HepG2 (cell line): Measurements from ENCODE around the gene GRM2. TPM values are rescaled to one million over a fixed set of nuclear protein-coding genes. Genes with fewer than 3 reads are reported as not detected.

Source experiments
- FOXM1 ChIP-seq: sonication (generic); formaldehyde crosslinking; IDR thresholded peaks from 2 replicates; pipeline ENCODE4 v1.5.0; 2020; ENCODE audit warnings: missing genetic modification reagents
- HOXA5 ChIP-seq: sonication (generic); formaldehyde crosslinking; IDR thresholded peaks from 2 replicates; pipeline ENCODE4 v1.4.0; 2020; ENCODE audit warnings: missing genetic modification reagents
- HOXA9 ChIP-seq: sonication (generic); formaldehyde crosslinking; IDR thresholded peaks from 2 replicates; pipeline ENCODE4 v1.8.1; 2022; ENCODE audit warnings: missing genetic modification reagents, mild to moderate bottlenecking, moderate library complexity, borderline replicate concordance
- PAX8 ChIP-seq: sonication (generic); formaldehyde crosslinking; IDR thresholded peaks from 2 replicates; pipeline ENCODE4 v1.8.0; 2022; ENCODE audit warnings: mild to moderate bottlenecking, missing genetic modification reagents, borderline replicate concordance
- TEAD2 ChIP-seq: sonication (generic); formaldehyde crosslinking; IDR thresholded peaks from 2 replicates; pipeline ENCODE4 v1.9.0; 2021; ENCODE audit warnings: missing genetic modification reagents
- TMF1 ChIP-seq: sonication (generic); formaldehyde crosslinking; IDR thresholded peaks from 2 replicates; pipeline ENCODE4 v1.8.1; 2022; ENCODE audit warnings: low read depth, missing genetic modification reagents
- ZFP37 ChIP-seq: sonication (generic); formaldehyde crosslinking; IDR thresholded peaks from 2 replicates; pipeline ENCODE4 v1.4.0; 2020; ENCODE audit warnings: missing genetic modification reagents, borderline replicate concordance
- ZNF251 ChIP-seq: sonication (generic); formaldehyde crosslinking; IDR thresholded peaks from 2 replicates; pipeline ENCODE4 v1.9.0; 2021; ENCODE audit warnings: mild to moderate bottlenecking, missing genetic modification reagents
- ZNF350 ChIP-seq: sonication (generic); formaldehyde crosslinking; IDR thresholded peaks from 2 replicates; pipeline ENCODE4 v1.4.0; 2020; ENCODE audit warnings: mild to moderate bottlenecking, low read depth, missing genetic modification reagents, borderline replicate concordance
- polyA plus RNA-seq, 8 experiments: library from polyadenylated mRNA; depleted of rRNA in 3 of 8; stranded (reverse) in 7 of 8; unstranded in 1 of 8; fragments of >200 nt; fragmentation: Illumina TruSeq in 4 of 8; extraction: Trizol in 4 of 8; gene quantifications; 2 replicates each; pipeline versions ENCODE4 v1.2.1 to v1.2.3, GENCODE V29; 2011 to 2016; ENCODE audit warnings: low read depth in 4 of 8, missing spikeins in 1 of 8, mixed read lengths in 1 of 8; ENCODE audit not compliant: insufficient read depth in 1 of 8
- total RNA-seq, 5 experiments: library from RNA; depleted of rRNA; stranded (reverse); fragments of >200 nt; fragmentation: Illumina TruSeq; extraction: Trizol; gene quantifications; 2 replicates each; pipeline ENCODE4 v1.2.3, GENCODE V29; 2016; ENCODE audit warnings: low read depth in 1 of 5
- TF ChIP-seq, protein P1 (sequence below): sonication (generic); formaldehyde crosslinking; IDR thresholded peaks from 2 replicates; pipeline ENCODE4 v1.9.0; 2021; ENCODE audit warnings: missing genetic modification reagents, borderline replicate concordance
- TF ChIP-seq, protein P2 (sequence below), 2 experiments: IDR thresholded peaks; 2 replicates each; pipeline ENCODE4 v1.6.1; 2011 to 2012; ENCODE audit warnings: low read length in 2 of 2, borderline replicate concordance in 1 of 2, low read depth in 1 of 2, mild to moderate bottlenecking in 1 of 2, moderate library complexity in 1 of 2
- TF ChIP-seq, protein P3 (sequence below): sonication (generic); formaldehyde crosslinking; IDR thresholded peaks from 2 replicates; pipeline ENCODE4 v1.4.0; 2020; ENCODE audit warnings: missing genetic modification reagents
- TF ChIP-seq, protein P4 (sequence below): sonication (generic); formaldehyde crosslinking; IDR thresholded peaks from 2 replicates; pipeline ENCODE4 v1.4.0; 2020; ENCODE audit warnings: missing genetic modification reagents

The GRM2 gene
- total and polyA plus RNA-seq, 2 of the 13 experiments (the other 11 are each of a cell fraction or from before 2014, with no cell fraction given): 0.04 to 0.07 TPM

DNA sequence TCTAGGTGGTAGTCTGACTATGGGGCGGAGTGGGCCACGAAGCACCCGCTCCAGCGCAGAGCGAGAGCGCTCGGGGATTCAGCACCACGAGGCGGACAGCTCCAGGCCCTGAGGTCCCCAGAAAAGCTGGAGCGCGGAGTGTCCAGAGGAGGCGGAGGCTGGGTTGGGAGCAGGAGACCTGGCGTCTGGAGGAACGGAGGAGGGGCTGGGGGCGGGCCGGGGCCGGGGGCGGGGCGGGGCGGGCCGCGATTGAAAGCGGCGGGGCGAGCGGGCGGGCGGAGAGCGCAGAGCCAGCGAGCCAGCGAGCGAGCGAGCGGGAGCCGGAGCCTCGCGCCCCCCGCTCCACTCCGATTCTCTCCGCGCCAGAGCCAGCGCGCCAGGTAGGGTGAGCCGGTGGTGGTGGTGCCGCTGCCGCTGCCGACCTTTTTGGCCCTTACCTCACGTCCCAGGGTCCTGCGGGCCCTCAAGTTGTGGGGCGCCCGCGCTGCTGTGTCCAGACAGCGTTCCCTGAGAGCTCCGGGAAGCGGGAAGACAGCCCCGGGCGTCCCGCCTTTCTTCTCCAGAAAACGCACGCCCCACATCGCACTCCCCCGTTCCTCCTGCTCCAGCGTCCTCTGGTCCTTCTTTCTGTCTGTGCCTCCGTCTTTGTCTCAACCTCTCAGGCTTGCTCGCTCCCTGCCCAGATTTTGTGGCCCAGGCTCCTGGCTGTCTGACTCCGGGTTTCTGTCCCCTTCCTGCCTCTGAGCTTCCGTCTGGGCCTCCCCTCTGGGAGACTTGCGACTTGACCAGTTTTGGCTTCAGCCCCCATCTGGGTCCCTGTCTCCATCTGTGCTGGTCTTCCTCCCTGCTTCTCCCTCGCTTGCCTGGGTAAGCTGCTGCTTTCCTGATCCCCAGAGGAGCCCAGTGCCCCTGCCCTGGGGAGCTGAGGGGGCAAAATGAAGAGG lies at the start of gene GRM2 (continued):
- TF ChIP-seq, protein P1, sequence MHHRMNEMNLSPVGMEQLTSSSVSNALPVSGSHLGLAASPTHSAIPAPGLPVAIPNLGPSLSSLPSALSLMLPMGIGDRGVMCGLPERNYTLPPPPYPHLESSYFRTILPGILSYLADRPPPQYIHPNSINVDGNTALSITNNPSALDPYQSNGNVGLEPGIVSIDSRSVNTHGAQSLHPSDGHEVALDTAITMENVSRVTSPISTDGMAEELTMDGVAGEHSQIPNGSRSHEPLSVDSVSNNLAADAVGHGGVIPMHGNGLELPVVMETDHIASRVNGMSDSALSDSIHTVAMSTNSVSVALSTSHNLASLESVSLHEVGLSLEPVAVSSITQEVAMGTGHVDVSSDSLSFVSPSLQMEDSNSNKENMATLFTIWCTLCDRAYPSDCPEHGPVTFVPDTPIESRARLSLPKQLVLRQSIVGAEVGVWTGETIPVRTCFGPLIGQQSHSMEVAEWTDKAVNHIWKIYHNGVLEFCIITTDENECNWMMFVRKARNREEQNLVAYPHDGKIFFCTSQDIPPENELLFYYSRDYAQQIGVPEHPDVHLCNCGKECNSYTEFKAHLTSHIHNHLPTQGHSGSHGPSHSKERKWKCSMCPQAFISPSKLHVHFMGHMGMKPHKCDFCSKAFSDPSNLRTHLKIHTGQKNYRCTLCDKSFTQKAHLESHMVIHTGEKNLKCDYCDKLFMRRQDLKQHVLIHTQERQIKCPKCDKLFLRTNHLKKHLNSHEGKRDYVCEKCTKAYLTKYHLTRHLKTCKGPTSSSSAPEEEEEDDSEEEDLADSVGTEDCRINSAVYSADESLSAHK (CRISPR knock-in tag): 0 out of 2 replicates have a peak, but pooled peaks have one; percentile 57
- TF ChIP-seq PAX8 (CRISPR knock-in tag) (no peak; the same call in 1 of the 2 replicates), FOXM1 (no peak), HOXA9 (CRISPR knock-in tag) (peak; percentile 70; the same call in 1 of the 2 replicates), HOXA5 (peak; percentile 80), ZNF350 (CRISPR knock-in tag) (no peak), ZNF251 (CRISPR knock-in tag) (no peak), TMF1 (CRISPR knock-in tag) (peak; percentile 80; the same call in 1 of the 2 replicates), ZFP37 (CRISPR knock-in tag) (no peak; the same call in 1 of the 2 replicates), TEAD2 (CRISPR knock-in tag) (0 out of 2 replicates have a peak, but pooled peaks have one; percentile 52)
- TF ChIP-seq, protein P2, sequence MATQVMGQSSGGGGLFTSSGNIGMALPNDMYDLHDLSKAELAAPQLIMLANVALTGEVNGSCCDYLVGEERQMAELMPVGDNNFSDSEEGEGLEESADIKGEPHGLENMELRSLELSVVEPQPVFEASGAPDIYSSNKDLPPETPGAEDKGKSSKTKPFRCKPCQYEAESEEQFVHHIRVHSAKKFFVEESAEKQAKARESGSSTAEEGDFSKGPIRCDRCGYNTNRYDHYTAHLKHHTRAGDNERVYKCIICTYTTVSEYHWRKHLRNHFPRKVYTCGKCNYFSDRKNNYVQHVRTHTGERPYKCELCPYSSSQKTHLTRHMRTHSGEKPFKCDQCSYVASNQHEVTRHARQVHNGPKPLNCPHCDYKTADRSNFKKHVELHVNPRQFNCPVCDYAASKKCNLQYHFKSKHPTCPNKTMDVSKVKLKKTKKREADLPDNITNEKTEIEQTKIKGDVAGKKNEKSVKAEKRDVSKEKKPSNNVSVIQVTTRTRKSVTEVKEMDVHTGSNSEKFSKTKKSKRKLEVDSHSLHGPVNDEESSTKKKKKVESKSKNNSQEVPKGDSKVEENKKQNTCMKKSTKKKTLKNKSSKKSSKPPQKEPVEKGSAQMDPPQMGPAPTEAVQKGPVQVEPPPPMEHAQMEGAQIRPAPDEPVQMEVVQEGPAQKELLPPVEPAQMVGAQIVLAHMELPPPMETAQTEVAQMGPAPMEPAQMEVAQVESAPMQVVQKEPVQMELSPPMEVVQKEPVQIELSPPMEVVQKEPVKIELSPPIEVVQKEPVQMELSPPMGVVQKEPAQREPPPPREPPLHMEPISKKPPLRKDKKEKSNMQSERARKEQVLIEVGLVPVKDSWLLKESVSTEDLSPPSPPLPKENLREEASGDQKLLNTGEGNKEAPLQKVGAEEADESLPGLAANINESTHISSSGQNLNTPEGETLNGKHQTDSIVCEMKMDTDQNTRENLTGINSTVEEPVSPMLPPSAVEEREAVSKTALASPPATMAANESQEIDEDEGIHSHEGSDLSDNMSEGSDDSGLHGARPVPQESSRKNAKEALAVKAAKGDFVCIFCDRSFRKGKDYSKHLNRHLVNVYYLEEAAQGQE (IDR thresholded peaks at IDR 0.05; ENCODE audit: borderline replicate concordance in 1 of 2, low read depth in 1 of 2, low read length in 2 of 2): peak in 1 of 2 experiments; percentile 95
- TF ChIP-seq, protein P3, sequence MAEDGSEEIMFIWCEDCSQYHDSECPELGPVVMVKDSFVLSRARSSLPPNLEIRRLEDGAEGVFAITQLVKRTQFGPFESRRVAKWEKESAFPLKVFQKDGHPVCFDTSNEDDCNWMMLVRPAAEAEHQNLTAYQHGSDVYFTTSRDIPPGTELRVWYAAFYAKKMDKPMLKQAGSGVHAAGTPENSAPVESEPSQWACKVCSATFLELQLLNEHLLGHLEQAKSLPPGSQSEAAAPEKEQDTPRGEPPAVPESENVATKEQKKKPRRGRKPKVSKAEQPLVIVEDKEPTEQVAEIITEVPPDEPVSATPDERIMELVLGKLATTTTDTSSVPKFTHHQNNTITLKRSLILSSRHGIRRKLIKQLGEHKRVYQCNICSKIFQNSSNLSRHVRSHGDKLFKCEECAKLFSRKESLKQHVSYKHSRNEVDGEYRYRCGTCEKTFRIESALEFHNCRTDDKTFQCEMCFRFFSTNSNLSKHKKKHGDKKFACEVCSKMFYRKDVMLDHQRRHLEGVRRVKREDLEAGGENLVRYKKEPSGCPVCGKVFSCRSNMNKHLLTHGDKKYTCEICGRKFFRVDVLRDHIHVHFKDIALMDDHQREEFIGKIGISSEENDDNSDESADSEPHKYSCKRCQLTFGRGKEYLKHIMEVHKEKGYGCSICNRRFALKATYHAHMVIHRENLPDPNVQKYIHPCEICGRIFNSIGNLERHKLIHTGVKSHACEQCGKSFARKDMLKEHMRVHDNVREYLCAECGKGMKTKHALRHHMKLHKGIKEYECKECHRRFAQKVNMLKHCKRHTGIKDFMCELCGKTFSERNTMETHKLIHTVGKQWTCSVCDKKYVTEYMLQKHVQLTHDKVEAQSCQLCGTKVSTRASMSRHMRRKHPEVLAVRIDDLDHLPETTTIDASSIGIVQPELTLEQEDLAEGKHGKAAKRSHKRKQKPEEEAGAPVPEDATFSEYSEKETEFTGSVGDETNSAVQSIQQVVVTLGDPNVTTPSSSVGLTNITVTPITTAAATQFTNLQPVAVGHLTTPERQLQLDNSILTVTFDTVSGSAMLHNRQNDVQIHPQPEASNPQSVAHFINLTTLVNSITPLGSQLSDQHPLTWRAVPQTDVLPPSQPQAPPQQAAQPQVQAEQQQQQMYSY (CRISPR knock-in tag): peak; percentile 97
- TF ChIP-seq, protein P4, sequence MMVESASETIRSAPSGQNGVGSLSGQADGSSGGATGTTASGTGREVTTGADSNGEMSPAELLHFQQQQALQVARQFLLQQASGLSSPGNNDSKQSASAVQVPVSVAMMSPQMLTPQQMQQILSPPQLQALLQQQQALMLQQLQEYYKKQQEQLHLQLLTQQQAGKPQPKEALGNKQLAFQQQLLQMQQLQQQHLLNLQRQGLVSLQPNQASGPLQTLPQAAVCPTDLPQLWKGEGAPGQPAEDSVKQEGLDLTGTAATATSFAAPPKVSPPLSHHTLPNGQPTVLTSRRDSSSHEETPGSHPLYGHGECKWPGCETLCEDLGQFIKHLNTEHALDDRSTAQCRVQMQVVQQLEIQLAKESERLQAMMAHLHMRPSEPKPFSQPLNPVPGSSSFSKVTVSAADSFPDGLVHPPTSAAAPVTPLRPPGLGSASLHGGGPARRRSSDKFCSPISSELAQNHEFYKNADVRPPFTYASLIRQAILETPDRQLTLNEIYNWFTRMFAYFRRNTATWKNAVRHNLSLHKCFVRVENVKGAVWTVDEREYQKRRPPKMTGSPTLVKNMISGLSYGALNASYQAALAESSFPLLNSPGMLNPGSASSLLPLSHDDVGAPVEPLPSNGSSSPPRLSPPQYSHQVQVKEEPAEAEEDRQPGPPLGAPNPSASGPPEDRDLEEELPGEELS (CRISPR knock-in tag): no peak
